Dermis blood vessel endothelial cell (primary cell): Measurements from ENCODE around the gene UBE2D2. TPM values are rescaled to one million over a fixed set of nuclear protein-coding genes. Genes with fewer than 3 reads are reported as not detected.
A peak's percentile ranks its signal among the peaks of the same experiment; 100 is the strongest.

Source experiments
- DNase-seq: peaks from one replicate; pipeline ENCODE4 v3.0.0; 2010
- total RNA-seq: library from RNA; depleted of rRNA; stranded (reverse); fragments of >200 nt; gene quantifications from 2 replicates; pipeline ENCODE4 v1.2.3, GENCODE V29; 2014

UBE2D2 gene
- total RNA-seq, 1 donor from 2014 or later, result 71.6 TPM

GRCh38 chr5:139648205-139649081, 87.3 kb downstream of the UBE2D2 start, which contains the start of gene CXXC5:
Gene CXXC5 (plus strand): TSS chr5:139648349. CDS start chr5:139680524, 32,175 bp downstream.
- peak; percentile 92 for DNase-seq

- no peak for DNase-seq
Measured at GRCh38 chr5:139649082-139649991, 88.2 kb downstream of the UBE2D2 start.

GRCh38 chr5:139650031-139650688, 89.0 kb downstream of the UBE2D2 start:
- peak; percentile 58 for DNase-seq

- no peak for DNase-seq
Measured at GRCh38 chr5:139650689-139651042, 89.5 kb downstream of the UBE2D2 start.

GRCh38 chr5:139651043-139651834, 90.1 kb downstream of the UBE2D2 start:
- no peak for DNase-seq

- DNase-seq, result peak; percentile 65
Measured at GRCh38 chr5:139651853-139652787, 91.0 kb downstream of the UBE2D2 start.

- no peak for DNase-seq
Measured at GRCh38 chr5:139652788-139653241, 91.7 kb downstream of the UBE2D2 start.

GRCh38 chr5:139653616-139654015, 92.5 kb downstream of the UBE2D2 start:
- no peak for DNase-seq

GRCh38 chr5:139654464-139654863, 93.3 kb downstream of the UBE2D2 start:
- no peak for DNase-seq

- DNase-seq, result no peak
Measured at GRCh38 chr5:139654871-139655491, 93.8 kb downstream of the UBE2D2 start.

GRCh38 chr5:139655727-139656271, 94.7 kb downstream of the UBE2D2 start:
- DNase-seq, result peak; percentile 49

GRCh38 chr5:139657363-139658321, 96.5 kb downstream of the UBE2D2 start:
- DNase-seq, result peak; percentile 41

- DNase-seq, result peak; percentile 76
Measured at GRCh38 chr5:139658501-139658927, 97.4 kb downstream of the UBE2D2 start.

- DNase-seq, result peak; percentile 60
Measured at GRCh38 chr5:139658928-139659667, 98.0 kb downstream of the UBE2D2 start.

- no peak for DNase-seq
Measured at GRCh38 chr5:139659695-139660101, 98.6 kb downstream of the UBE2D2 start.

GRCh38 chr5:139660105-139660922, 99.2 kb downstream of the UBE2D2 start:
- peak; percentile 67 for DNase-seq
